OCI-LY7 (cell line): ENCODE data around the gene RPL32. TPM values are rescaled to one million over a fixed set of nuclear protein-coding genes. Genes with fewer than 3 reads are reported as not detected.
"Not testable (repeated sequence)": the region's sequence is repeated elsewhere in the genome, so short reads cannot be mapped to it uniquely, and the experiment has no call there.

ENCODE experiments used
- BruUV-seq: library from RNA; stranded (reverse); fragments of 400-500 nt; replicated peaks from 2 replicates; lab custom pipeline; 2021; lab: Mats Ljungman, UMichigan
- CTCF ChIA-PET: fragments of 300-600 bp; sonication (Branson Sonifier 250); formaldehyde crosslinking; loops from one replicate; lab custom pipeline; 2022; ENCODE audit warnings: antibody characterized with exemption; ENCODE audit not compliant: unreplicated experiment; lab: Charles Lee
- POLR2A ChIA-PET: fragments of 300-600 bp; sonication (Branson Sonifier 250); formaldehyde crosslinking; loops from one replicate; lab custom pipeline; 2022; ENCODE audit warnings: antibody characterized with exemption; lab: Charles Lee
- DNase-seq: peaks from one replicate; pipeline ENCODE4 v3.0.0-alpha.2; 2015; ENCODE audit warnings: low spot score
- H2AFZ ChIP-seq: fragments of 200-600 bp; sonication (generic), shearing (Covaris generic); 2 replicates; pipeline ENCODE4 v1.6.1; 2014; ENCODE audit warnings: mild to moderate bottlenecking, antibody characterized with exemption, low read length, moderate library complexity
- H3K27ac ChIP-seq: fragments of 200-600 bp; sonication (generic); 2 replicates; pipeline ENCODE4 v1.5.1; 2014; ENCODE audit warnings: mixed run types, low read depth, mild to moderate bottlenecking, moderate library complexity, low read length, inconsistent platforms; ENCODE audit not compliant: poor library complexity, severe bottlenecking
- H3K36me3 ChIP-seq: fragments of 200-600 bp; sonication (generic); 2 replicates; pipeline ENCODE4 v1.6.1; 2014; ENCODE audit warnings: mild to moderate bottlenecking, antibody characterized with exemption, low read length, moderate library complexity, mixed read lengths; ENCODE audit not compliant: insufficient read depth
- H3K4me1 ChIP-seq: fragments of 200-600 bp; sonication (generic); 2 replicates; pipeline ENCODE4 v1.5.1; 2014; ENCODE audit warnings: mild to moderate bottlenecking, low read length; ENCODE audit not compliant: insufficient read depth, poor library complexity, severe bottlenecking
- H3K4me2 ChIP-seq: fragments of 200-600 bp; sonication (generic); 2 replicates; pipeline ENCODE4 v1.6.1; 2014; ENCODE audit warnings: mild to moderate bottlenecking, low read length
- H3K4me3 ChIP-seq: fragments of 200-600 bp; sonication (generic); 2 replicates; pipeline ENCODE4 v1.5.1; 2014; ENCODE audit warnings: mild to moderate bottlenecking, low read depth, low read length; ENCODE audit not compliant: poor library complexity, severe bottlenecking
- H3K79me2 ChIP-seq: fragments of 200-600 bp; sonication (generic); 2 replicates; pipeline ENCODE4 v1.6.1; 2016; ENCODE audit warnings: low read depth, mild to moderate bottlenecking, low read length, moderate library complexity, mixed read lengths; ENCODE audit not compliant: insufficient read depth
- H3K9me2 ChIP-seq: fragments of 200-600 bp; sonication (generic); 2 replicates; pipeline ENCODE4 v1.6.1; 2016; ENCODE audit warnings: mild to moderate bottlenecking, low read length, mixed read lengths; ENCODE audit not compliant: insufficient read depth
- H3K9me3 ChIP-seq: fragments of 200-600 bp; sonication (generic); 2 replicates; pipeline ENCODE4 v1.6.1; 2014; ENCODE audit warnings: mild to moderate bottlenecking, mixed run types, low read length, mixed read lengths
- H4K20me1 ChIP-seq: fragments of 200-600 bp; sonication (generic); 2 replicates; pipeline ENCODE4 v1.6.1; 2014; ENCODE audit warnings: mild to moderate bottlenecking, antibody characterized with exemption, low read length, moderate library complexity, mixed read lengths; ENCODE audit not compliant: insufficient read depth
- EZH2phosphoT487 ChIP-seq: fragments of 200-600 bp; sonication (generic); IDR thresholded peaks from 2 replicates; pipeline ENCODE4 v1.6.1; 2018; ENCODE audit warnings: low read depth, borderline replicate concordance, mild to moderate bottlenecking, mixed run types, antibody characterized with exemption, low read length, moderate library complexity, mixed read lengths
- intact Hi-C: fragments of 100-400 bp; cut with micrococcal nuclease; formaldehyde crosslinking; loops from one replicate; pipeline ENCODE4 v1.10.0; 2022; ENCODE audit not compliant: unreplicated experiment
- total RNA-seq, 2 experiments: library from RNA; depleted of rRNA in 1 of 2; stranded (reverse); fragments of >200 nt in 1 of 2; shearing (Covaris generic) in 1 of 2; gene quantifications; 2 replicates each; pipeline ENCODE4 v1.2.3, GENCODE V29; 2014 to 2022
- TF ChIP-seq, protein P1 (sequence below): fragments of 200-600 bp; sonication (generic); conservative IDR thresholded peaks from 2 replicates; pipeline ENCODE4 v1.5.1; 2014; ENCODE audit warnings: mild to moderate bottlenecking, antibody characterized with exemption, low read length, moderate library complexity, mixed read lengths

RPL32 gene
- total RNA-seq, 2 experiments from 2014 or later: 2,099 to 3,717 TPM

- TF ChIP-seq EZH2phosphoT487: no peak
- TF ChIP-seq, protein P1, sequence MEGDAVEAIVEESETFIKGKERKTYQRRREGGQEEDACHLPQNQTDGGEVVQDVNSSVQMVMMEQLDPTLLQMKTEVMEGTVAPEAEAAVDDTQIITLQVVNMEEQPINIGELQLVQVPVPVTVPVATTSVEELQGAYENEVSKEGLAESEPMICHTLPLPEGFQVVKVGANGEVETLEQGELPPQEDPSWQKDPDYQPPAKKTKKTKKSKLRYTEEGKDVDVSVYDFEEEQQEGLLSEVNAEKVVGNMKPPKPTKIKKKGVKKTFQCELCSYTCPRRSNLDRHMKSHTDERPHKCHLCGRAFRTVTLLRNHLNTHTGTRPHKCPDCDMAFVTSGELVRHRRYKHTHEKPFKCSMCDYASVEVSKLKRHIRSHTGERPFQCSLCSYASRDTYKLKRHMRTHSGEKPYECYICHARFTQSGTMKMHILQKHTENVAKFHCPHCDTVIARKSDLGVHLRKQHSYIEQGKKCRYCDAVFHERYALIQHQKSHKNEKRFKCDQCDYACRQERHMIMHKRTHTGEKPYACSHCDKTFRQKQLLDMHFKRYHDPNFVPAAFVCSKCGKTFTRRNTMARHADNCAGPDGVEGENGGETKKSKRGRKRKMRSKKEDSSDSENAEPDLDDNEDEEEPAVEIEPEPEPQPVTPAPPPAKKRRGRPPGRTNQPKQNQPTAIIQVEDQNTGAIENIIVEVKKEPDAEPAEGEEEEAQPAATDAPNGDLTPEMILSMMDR: no peak
- no peaks in the 10 kb centered on the region for H4K20me1 ChIP-seq
- H3K27ac ChIP-seq: no peak overlapping the region
- no peak overlapping the region for H3K4me2 ChIP-seq
- DNase-seq: no peak
- H3K79me2 ChIP-seq: no peaks in the 10 kb centered on the region
- no peaks in the 10 kb centered on the region for H3K9me2 ChIP-seq
- no TSS peak for BruUV-seq
- POLR2A ChIA-PET: no interaction called here
- intact Hi-C loops: no loop called here
- no peak overlapping the region for H3K4me3 ChIP-seq
- no peak overlapping the region for H2AFZ ChIP-seq
- H3K36me3 ChIP-seq: no peaks in the 10 kb centered on the region
- H3K4me1 ChIP-seq: no peaks in the 10 kb centered on the region
- H3K9me3 ChIP-seq: no peaks in the 10 kb centered on the region
- CTCF ChIA-PET: no interaction called here
Observed at GRCh38 chr3:12859840-12860239, 18.5 kb upstream of the RPL32 start.

DNA sequence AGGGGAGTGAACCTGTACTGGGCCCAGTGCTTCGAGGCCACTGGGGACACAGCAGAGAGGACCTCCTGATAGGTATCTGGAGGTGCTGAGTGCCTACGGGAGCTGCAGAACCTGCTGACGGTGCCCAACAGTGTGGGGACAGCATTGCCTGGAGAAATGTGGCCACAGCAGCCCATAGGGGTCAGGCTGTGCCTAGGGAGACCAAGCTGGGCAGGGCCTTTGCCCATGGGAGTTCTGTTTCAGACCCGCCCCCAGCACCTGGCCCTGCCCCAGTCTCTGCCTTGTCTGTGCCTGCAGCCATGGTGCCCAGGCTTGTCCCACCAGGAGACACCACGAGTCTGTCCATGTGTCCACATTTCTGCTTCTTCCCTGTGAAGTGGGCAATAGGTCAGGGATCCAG is 15.3 kb upstream of the RPL32 start:
- H3K4me3 ChIP-seq: no peak overlapping the region
- H3K4me2 ChIP-seq: no peak overlapping the region
- H3K4me1 ChIP-seq: no peaks in the 10 kb centered on the region
- no peak for DNase-seq
- intact Hi-C loops: no loop called here
- no peaks in the 10 kb centered on the region for H3K9me2 ChIP-seq
- H4K20me1 ChIP-seq: no peaks in the 10 kb centered on the region
- H3K27ac ChIP-seq: no peak overlapping the region
- H2AFZ ChIP-seq: no peak overlapping the region
- no peaks in the 10 kb centered on the region for H3K36me3 ChIP-seq
- no peak for TF ChIP-seq EZH2phosphoT487
- TF ChIP-seq, protein P1: no peak
- ChIA-PET POLR2A (no interaction called here), CTCF (no interaction called here)
- BruUV-seq: no TSS peak
- no peaks in the 10 kb centered on the region for H3K79me2 ChIP-seq
- no peaks in the 10 kb centered on the region for H3K9me3 ChIP-seq

- no peak overlapping the region for H3K4me2 ChIP-seq
- TF ChIP-seq, protein P1: no peak
- TF ChIP-seq EZH2phosphoT487: no peak
- ChIA-PET CTCF (no interaction called here), POLR2A (interaction anchor here (0.9 kb wide), 1 partner anchor 8 kb away, joined by 3 read pairs; no protein-coding TSS in a partner anchor)
- no peak for DNase-seq
- no peak overlapping the region for H3K4me3 ChIP-seq
- BruUV-seq: no TSS peak
- no peak overlapping the region for H3K27ac ChIP-seq
- no peaks in the 10 kb centered on the region for H3K36me3 ChIP-seq
- H3K9me3 ChIP-seq: no peaks in the 10 kb centered on the region
- no peaks in the 10 kb centered on the region for H3K79me2 ChIP-seq
- no peaks in the 10 kb centered on the region for H4K20me1 ChIP-seq
- H2AFZ ChIP-seq: no peak overlapping the region
- H3K4me1 ChIP-seq: no peaks in the 10 kb centered on the region
- H3K9me2 ChIP-seq: no peaks in the 10 kb centered on the region
- intact Hi-C loops: no loop called here
Observed at GRCh38 chr3:12854565-12854964, 13.2 kb upstream of the RPL32 start.

GRCh38 chr3:12853847-12854246 is 12.5 kb upstream of the RPL32 start:
- H3K36me3 ChIP-seq, H4K20me1 ChIP-seq, H3K79me2 ChIP-seq, H3K9me3 ChIP-seq, H3K4me1 ChIP-seq, H3K4me3 ChIP-seq, CTCF ChIA-PET, intact Hi-C loops, DNase-seq, H2AFZ ChIP-seq, H3K9me2 ChIP-seq, H3K27ac ChIP-seq, BruUV-seq, H3K4me2 ChIP-seq, POLR2A ChIA-PET: not testable (repeated sequence)
